ENCODE results near the gene FZD10. TPM values are rescaled to one million over a fixed set of nuclear protein-coding genes. Genes with fewer than 3 reads are reported as not detected.

The FZD10 gene
- total RNA-seq, 1 experiment from 2014 or later = not detected

DNA sequence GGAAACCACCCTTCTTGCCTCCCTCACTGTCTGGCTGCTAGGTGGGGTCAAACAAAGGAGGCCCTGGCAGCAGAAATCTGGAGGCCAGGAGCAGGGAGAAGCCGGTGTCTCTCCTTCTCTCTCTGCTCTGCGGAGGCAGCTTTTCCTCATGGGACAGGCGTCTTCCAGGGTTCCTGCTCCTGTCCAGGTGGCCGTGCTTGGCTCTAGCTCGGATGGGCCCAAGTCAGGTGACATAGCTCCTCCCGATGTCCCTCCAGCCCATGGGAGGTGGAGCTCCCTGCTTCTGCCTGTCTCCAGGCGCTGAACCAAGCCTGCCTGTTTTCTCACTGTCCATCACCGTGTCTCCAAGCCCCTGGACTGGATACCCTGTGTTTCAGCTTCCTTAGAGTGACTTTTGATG, 30.5 kb upstream of the FZD10 start:
- Histone ChIP-seq H3K36me3 (ENCODE audit: control insufficient read depth in 1 of 2, insufficient read depth in 2 of 2, low read length in 2 of 2) (no peaks in the 10 kb centered on the region), H3K4me3 (replicated peaks in 1 of 2; ENCODE audit: low read depth in 1 of 2, low read length in 2 of 2) (no peak overlapping the region), H3K9me2 (ENCODE audit: insufficient read depth) (no peaks in the 10 kb centered on the region), H4K20me1 (ENCODE audit: insufficient read depth) (no peaks in the 10 kb centered on the region), H3K9ac (ENCODE audit: low read length) (no peak overlapping the region), H3K79me2 (ENCODE audit: insufficient read depth, low read length) (no peaks in the 10 kb centered on the region), H3K27ac (ENCODE audit: low read depth, low read length) (no peak overlapping the region), H3K4me2 (ENCODE audit: low read length) (no peak overlapping the region), H2AFZ (ENCODE audit: low read depth, low read length, poor library complexity, severe bottlenecking) (no peak overlapping the region), H3K4me1 (ENCODE audit: control insufficient read depth in 1 of 2, insufficient read depth in 2 of 2, low read length in 2 of 2) (no peaks in the 10 kb centered on the region), H3K9me3 (ENCODE audit: control insufficient read depth in 1 of 2, insufficient read depth in 1 of 2, low read depth in 1 of 2, low read length in 2 of 2) (peaks cover 0 to 15% of the 10 kb centered on the region in 2 experiments; a peak in 2 of 4 replicates), H3K27me3 (ENCODE audit: insufficient read depth, low read length) (no peaks in the 10 kb centered on the region)
- TF ChIP-seq JUND (IDR thresholded peaks at IDR 0.05) = no peak
- TF ChIP-seq RAD21 (IDR thresholded peaks at IDR 0.05; ENCODE audit: low read depth) = no peak
- no peak for TF ChIP-seq EGR1 (IDR thresholded peaks at IDR 0.05; ENCODE audit: low read depth)
- TF ChIP-seq TCF7L2 (IDR thresholded peaks at IDR 0.05; ENCODE audit: borderline replicate concordance, extremely low read depth, insufficient read depth, insufficient read length) = no peak
- TF ChIP-seq POLR2AphosphoS5 (IDR thresholded peaks at IDR 0.05; ENCODE audit: low read depth, low read length) = no peak
- no peak for TF ChIP-seq CBX3 (IDR thresholded peaks at IDR 0.05; ENCODE audit: low read depth)
- TF ChIP-seq, protein P1, sequence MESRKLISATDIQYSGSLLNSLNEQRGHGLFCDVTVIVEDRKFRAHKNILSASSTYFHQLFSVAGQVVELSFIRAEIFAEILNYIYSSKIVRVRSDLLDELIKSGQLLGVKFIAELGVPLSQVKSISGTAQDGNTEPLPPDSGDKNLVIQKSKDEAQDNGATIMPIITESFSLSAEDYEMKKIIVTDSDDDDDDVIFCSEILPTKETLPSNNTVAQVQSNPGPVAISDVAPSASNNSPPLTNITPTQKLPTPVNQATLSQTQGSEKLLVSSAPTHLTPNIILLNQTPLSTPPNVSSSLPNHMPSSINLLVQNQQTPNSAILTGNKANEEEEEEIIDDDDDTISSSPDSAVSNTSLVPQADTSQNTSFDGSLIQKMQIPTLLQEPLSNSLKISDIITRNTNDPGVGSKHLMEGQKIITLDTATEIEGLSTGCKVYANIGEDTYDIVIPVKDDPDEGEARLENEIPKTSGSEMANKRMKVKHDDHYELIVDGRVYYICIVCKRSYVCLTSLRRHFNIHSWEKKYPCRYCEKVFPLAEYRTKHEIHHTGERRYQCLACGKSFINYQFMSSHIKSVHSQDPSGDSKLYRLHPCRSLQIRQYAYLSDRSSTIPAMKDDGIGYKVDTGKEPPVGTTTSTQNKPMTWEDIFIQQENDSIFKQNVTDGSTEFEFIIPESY (IDR thresholded peaks at IDR 0.05; ENCODE audit: extremely low read depth, insufficient replicate concordance, low read length) = no peak
- TF ChIP-seq CEBPB (IDR thresholded peaks at IDR 0.05; ENCODE audit: low read depth) = no peak
- no peak for TF ChIP-seq EZH2 (IDR thresholded peaks at IDR 0.05)
- TF ChIP-seq EZH2phosphoT487 (IDR thresholded peaks at IDR 0.05; ENCODE audit: borderline replicate concordance) = no peak
- TF ChIP-seq, protein P2, sequence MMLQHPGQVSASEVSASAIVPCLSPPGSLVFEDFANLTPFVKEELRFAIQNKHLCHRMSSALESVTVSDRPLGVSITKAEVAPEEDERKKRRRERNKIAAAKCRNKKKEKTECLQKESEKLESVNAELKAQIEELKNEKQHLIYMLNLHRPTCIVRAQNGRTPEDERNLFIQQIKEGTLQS (IDR thresholded peaks at IDR 0.05) = no peak
- TF ChIP-seq, protein P3, sequence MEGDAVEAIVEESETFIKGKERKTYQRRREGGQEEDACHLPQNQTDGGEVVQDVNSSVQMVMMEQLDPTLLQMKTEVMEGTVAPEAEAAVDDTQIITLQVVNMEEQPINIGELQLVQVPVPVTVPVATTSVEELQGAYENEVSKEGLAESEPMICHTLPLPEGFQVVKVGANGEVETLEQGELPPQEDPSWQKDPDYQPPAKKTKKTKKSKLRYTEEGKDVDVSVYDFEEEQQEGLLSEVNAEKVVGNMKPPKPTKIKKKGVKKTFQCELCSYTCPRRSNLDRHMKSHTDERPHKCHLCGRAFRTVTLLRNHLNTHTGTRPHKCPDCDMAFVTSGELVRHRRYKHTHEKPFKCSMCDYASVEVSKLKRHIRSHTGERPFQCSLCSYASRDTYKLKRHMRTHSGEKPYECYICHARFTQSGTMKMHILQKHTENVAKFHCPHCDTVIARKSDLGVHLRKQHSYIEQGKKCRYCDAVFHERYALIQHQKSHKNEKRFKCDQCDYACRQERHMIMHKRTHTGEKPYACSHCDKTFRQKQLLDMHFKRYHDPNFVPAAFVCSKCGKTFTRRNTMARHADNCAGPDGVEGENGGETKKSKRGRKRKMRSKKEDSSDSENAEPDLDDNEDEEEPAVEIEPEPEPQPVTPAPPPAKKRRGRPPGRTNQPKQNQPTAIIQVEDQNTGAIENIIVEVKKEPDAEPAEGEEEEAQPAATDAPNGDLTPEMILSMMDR (IDR thresholded peaks at IDR 0.05 in 2 of 3, conservative IDR thresholded peaks at IDR 0.05 in 1 of 3; ENCODE audit: borderline replicate concordance in 1 of 3, insufficient read depth in 1 of 3, low read depth in 2 of 3, low read length in 2 of 3) = no peak
- TF ChIP-seq, protein P4, sequence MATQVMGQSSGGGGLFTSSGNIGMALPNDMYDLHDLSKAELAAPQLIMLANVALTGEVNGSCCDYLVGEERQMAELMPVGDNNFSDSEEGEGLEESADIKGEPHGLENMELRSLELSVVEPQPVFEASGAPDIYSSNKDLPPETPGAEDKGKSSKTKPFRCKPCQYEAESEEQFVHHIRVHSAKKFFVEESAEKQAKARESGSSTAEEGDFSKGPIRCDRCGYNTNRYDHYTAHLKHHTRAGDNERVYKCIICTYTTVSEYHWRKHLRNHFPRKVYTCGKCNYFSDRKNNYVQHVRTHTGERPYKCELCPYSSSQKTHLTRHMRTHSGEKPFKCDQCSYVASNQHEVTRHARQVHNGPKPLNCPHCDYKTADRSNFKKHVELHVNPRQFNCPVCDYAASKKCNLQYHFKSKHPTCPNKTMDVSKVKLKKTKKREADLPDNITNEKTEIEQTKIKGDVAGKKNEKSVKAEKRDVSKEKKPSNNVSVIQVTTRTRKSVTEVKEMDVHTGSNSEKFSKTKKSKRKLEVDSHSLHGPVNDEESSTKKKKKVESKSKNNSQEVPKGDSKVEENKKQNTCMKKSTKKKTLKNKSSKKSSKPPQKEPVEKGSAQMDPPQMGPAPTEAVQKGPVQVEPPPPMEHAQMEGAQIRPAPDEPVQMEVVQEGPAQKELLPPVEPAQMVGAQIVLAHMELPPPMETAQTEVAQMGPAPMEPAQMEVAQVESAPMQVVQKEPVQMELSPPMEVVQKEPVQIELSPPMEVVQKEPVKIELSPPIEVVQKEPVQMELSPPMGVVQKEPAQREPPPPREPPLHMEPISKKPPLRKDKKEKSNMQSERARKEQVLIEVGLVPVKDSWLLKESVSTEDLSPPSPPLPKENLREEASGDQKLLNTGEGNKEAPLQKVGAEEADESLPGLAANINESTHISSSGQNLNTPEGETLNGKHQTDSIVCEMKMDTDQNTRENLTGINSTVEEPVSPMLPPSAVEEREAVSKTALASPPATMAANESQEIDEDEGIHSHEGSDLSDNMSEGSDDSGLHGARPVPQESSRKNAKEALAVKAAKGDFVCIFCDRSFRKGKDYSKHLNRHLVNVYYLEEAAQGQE (IDR thresholded peaks at IDR 0.05; ENCODE audit: low read depth) = no peak
- no peak for TF ChIP-seq YY1 (IDR thresholded peaks at IDR 0.05; ENCODE audit: extremely low read depth, insufficient replicate concordance, low read depth, low read length)
- TF ChIP-seq SP1 (IDR thresholded peaks at IDR 0.05; ENCODE audit: low read depth) = no peak
- no peak for TF ChIP-seq POLR2A (IDR thresholded peaks at IDR 0.05; ENCODE audit: borderline replicate concordance, extremely low read depth, insufficient read depth, insufficient read length)
- RAD21 ChIA-PET (ENCODE audit: low non-redundant PET in 1 of 2, low total read pairs in 2 of 2, uncharacterized antibody in 2 of 2, unreplicated experiment in 2 of 2) = no interaction called here
- no peak for DNase-seq (ENCODE audit: low read depth, low spot score)
- no peak for ATAC-seq
- CTCF ChIA-PET = no interaction called here
- BruUV-seq (replicated peaks) = no TSS peak
- intact Hi-C loops (cut with micrococcal nuclease) = no loop called here
- POLR2A ChIA-PET = no interaction called here

All from HCT116 (cell line).